Activated T-cell treated with anti-CD3 and anti-CD28 coated beads for 4 hours (primary cell): Measurements from ENCODE around the gene GYPE.
"Not testable (repeated sequence)": the region's sequence is repeated elsewhere in the genome, so short reads cannot be mapped to it uniquely, and the experiment has no call there.

Experiments
- DNase-seq: peaks from one replicate; pipeline ENCODE4 v3.0.0-alpha.2; 2020

Gene GYPE

GRCh38 chr4:143869925-143870324 lies 35.4 kb downstream of the GYPE start:
- not testable (repeated sequence) for DNase-seq

- DNase-seq, result not testable (repeated sequence)
Measured at GRCh38 chr4:143862716-143863115, 42.6 kb downstream of the GYPE start.

- no peak for DNase-seq
Measured at GRCh38 chr4:143858456-143858855, 46.9 kb downstream of the GYPE start.

GRCh38 chr4:143857391-143858336 lies 47.7 kb downstream of the GYPE start:
- not testable (repeated sequence) for DNase-seq

GRCh38 chr4:143856017-143856557 lies 49.3 kb downstream of the GYPE start:
- not testable (repeated sequence) for DNase-seq

- not testable (repeated sequence) for DNase-seq
Measured at GRCh38 chr4:143854645-143855044, 50.7 kb downstream of the GYPE start.

- not testable (repeated sequence) for DNase-seq
Measured at GRCh38 chr4:143849296-143849695, 56.1 kb downstream of the GYPE start.

GRCh38 chr4:143843506-143843832 lies 61.9 kb downstream of the GYPE start:
- DNase-seq, result not testable (repeated sequence)

GRCh38 chr4:143842624-143843505 lies 62.5 kb downstream of the GYPE start:
- not testable (repeated sequence) for DNase-seq

- DNase-seq, result not testable (repeated sequence)
Measured at GRCh38 chr4:143839413-143839812, 65.9 kb downstream of the GYPE start.

- not testable (repeated sequence) for DNase-seq
Measured at GRCh38 chr4:143834196-143834595, 71.2 kb downstream of the GYPE start.

GRCh38 chr4:143833676-143834075 lies 71.7 kb downstream of the GYPE start:
- DNase-seq, result not testable (repeated sequence)

- not testable (repeated sequence) for DNase-seq
Measured at GRCh38 chr4:143830576-143830975, 74.8 kb downstream of the GYPE start.

- DNase-seq, result not testable (repeated sequence)
Measured at GRCh38 chr4:143829239-143829620, 76.1 kb downstream of the GYPE start.
